HCT116 (cell line): ENCODE data around the gene HYOU1. TPM values are rescaled to one million over a fixed set of nuclear protein-coding genes. Genes with fewer than 3 reads are reported as not detected.

Experiments used
- ATAC-seq: fragments of 200-7000 bp; cut with Tn5 transposase; 2 replicates; pipeline ENCODE4 v1.9.1; 2020; ENCODE audit warnings: mild to moderate bottlenecking, moderate library complexity
- BruUV-seq: library from RNA; stranded (reverse); fragments of 400-500 nt; replicated peaks from 2 replicates; lab custom pipeline; 2021; lab: Mats Ljungman, UMichigan
- CTCF ChIA-PET: fragments of 300-600 bp; sonication (Branson Sonifier 250); formaldehyde crosslinking; loops from one replicate; lab custom pipeline; 2021; ENCODE audit warnings: antibody characterized with exemption; lab: Charles Lee
- POLR2A ChIA-PET: fragments of 300-600, 350-600 bp; sonication (Branson Sonifier 250); formaldehyde crosslinking; loops from one replicate; lab custom pipeline; 2021; ENCODE audit warnings: antibody characterized with exemption; lab: Charles Lee
- RAD21 ChIA-PET, 2 experiments: fragments of 300-600 bp; sonication (Branson Sonifier 250); formaldehyde crosslinking; loops; one replicate each; lab custom pipeline; 2023; ENCODE audit warnings: low total read pairs in 2 of 2; ENCODE audit not compliant: uncharacterized antibody in 2 of 2, unreplicated experiment in 2 of 2, low non-redundant PET in 1 of 2; lab: Charles Lee
- DNase-seq: peaks from one replicate; pipeline ENCODE4 v3.0.0-alpha.2; 2010; ENCODE audit warnings: low read depth, low spot score
- H2AFZ ChIP-seq: fragments of 200-600 bp; shearing (Covaris generic), sonication (generic); 2 replicates; pipeline ENCODE4 v1.6.1; 2017; ENCODE audit warnings: low read depth, mixed run types, mixed read lengths, antibody characterized with exemption, low read length; ENCODE audit not compliant: poor library complexity, severe bottlenecking
- H3K27ac ChIP-seq: 2 replicates; pipeline ENCODE4 v1.5.1; 2012; ENCODE audit warnings: low read depth, low read length
- H3K27me3 ChIP-seq: fragments of 200-600 bp; sonication (generic); 2 replicates; pipeline ENCODE4 v1.6.1; 2016; ENCODE audit warnings: mixed run types, low read length, mixed read lengths; ENCODE audit not compliant: insufficient read depth
- H3K36me3 ChIP-seq, 2 experiments: fragments of 200-500 bp in 1 of 2; fragments of 200-600 bp in 1 of 2; sonication (Bioruptor generic) in 1 of 2; sonication (generic) in 1 of 2; 2 replicates each; pipeline versions ENCODE4 v1.5.1 to v1.6.1; 2014 to 2016; ENCODE audit warnings: low read length in 2 of 2, inconsistent platforms in 1 of 2, mixed read lengths in 1 of 2, mixed run types in 1 of 2; ENCODE audit not compliant: insufficient read depth in 2 of 2, control insufficient read depth in 1 of 2
- H3K4me1 ChIP-seq, 2 experiments: fragments of 200-600 bp in 1 of 2; sonication (generic) in 1 of 2; 2 replicates each; pipeline versions ENCODE4 v1.5.1 to v1.6.1; 2012 to 2017; ENCODE audit warnings: low read length in 2 of 2, inconsistent platforms in 1 of 2, mild to moderate bottlenecking in 1 of 2, mixed read lengths in 1 of 2, mixed run types in 1 of 2, moderate library complexity in 1 of 2; ENCODE audit not compliant: insufficient read depth in 2 of 2, control insufficient read depth in 1 of 2
- H3K4me2 ChIP-seq: fragments of 200-600 bp; sonication (generic); 2 replicates; pipeline ENCODE4 v1.6.1; 2017; ENCODE audit warnings: mixed run types, low read length, mixed read lengths
- H3K4me3 ChIP-seq, 2 experiments: fragments of 200-600 bp in 1 of 2; sonication (generic) in 1 of 2; replicated peaks in 1 of 2; 2 replicates each; pipeline ENCODE4 v1.5.1; 2011 to 2016; ENCODE audit warnings: low read length in 2 of 2, control low read depth in 1 of 2, low read depth in 1 of 2, mild to moderate bottlenecking in 1 of 2, mixed read lengths in 1 of 2, mixed run types in 1 of 2
- H3K79me2 ChIP-seq: fragments of 200-600 bp; sonication (generic); 2 replicates; pipeline ENCODE4 v1.6.1; 2017; ENCODE audit warnings: mild to moderate bottlenecking, mixed run types, low read length, moderate library complexity, mixed read lengths; ENCODE audit not compliant: insufficient read depth
- H3K9ac ChIP-seq: fragments of 200-600 bp; sonication (generic); 2 replicates; pipeline ENCODE4 v1.6.1; 2016; ENCODE audit warnings: low read length, mixed read lengths
- H3K9me2 ChIP-seq: fragments of 200-600 bp; sonication (generic), shearing (Covaris generic); 2 replicates; pipeline ENCODE4 v1.6.1; 2017; ENCODE audit warnings: mixed run types, mild to moderate bottlenecking, moderate library complexity; ENCODE audit not compliant: insufficient read depth
- H3K9me3 ChIP-seq, 2 experiments: fragments of 200-500 bp in 1 of 2; fragments of 200-600 bp in 1 of 2; sonication (Bioruptor generic) in 1 of 2; sonication (generic) in 1 of 2; 2 replicates each; pipeline ENCODE4 v1.6.1; 2014 to 2017; ENCODE audit warnings: low read length in 2 of 2, mixed read lengths in 2 of 2, inconsistent platforms in 1 of 2, low read depth in 1 of 2, mild to moderate bottlenecking in 1 of 2, mixed run types in 1 of 2, moderate library complexity in 1 of 2; ENCODE audit not compliant: control insufficient read depth in 1 of 2, insufficient read depth in 1 of 2
- H4K20me1 ChIP-seq: fragments of 200-600 bp; sonication (generic), shearing (Covaris generic); 2 replicates; pipeline ENCODE4 v1.6.1; 2017; ENCODE audit warnings: mixed run types, mild to moderate bottlenecking, moderate library complexity; ENCODE audit not compliant: insufficient read depth
- ATF3 ChIP-seq: IDR thresholded peaks from 2 replicates; pipeline ENCODE4 v1.6.1; 2012
- CBX3 ChIP-seq: IDR thresholded peaks from 2 replicates; pipeline ENCODE4 v1.6.1; 2012; ENCODE audit warnings: low read depth
- CTCF ChIP-seq, 3 experiments: fragments of 200-600 bp in 1 of 3; sonication (generic) in 1 of 3; IDR thresholded peaks in 2 of 3; conservative IDR thresholded peaks in 1 of 3; 2 replicates each; pipeline ENCODE4 v1.5.1; 2012 to 2017; ENCODE audit warnings: low read depth in 2 of 3, low read length in 2 of 3, antibody characterized with exemption in 1 of 3, borderline replicate concordance in 1 of 3, control low read depth in 1 of 3, mild to moderate bottlenecking in 1 of 3, mixed read lengths in 1 of 3, mixed run types in 1 of 3, moderate library complexity in 1 of 3; ENCODE audit not compliant: insufficient read depth in 1 of 3
- FOSL1 ChIP-seq: IDR thresholded peaks from 2 replicates; pipeline ENCODE4 v1.6.1; 2012; ENCODE audit warnings: low read depth
- JUND ChIP-seq: IDR thresholded peaks from 2 replicates; pipeline ENCODE4 v1.6.1; 2012
- POLR2AphosphoS5 ChIP-seq: IDR thresholded peaks from 2 replicates; pipeline ENCODE4 v1.6.1; 2011; ENCODE audit warnings: mild to moderate bottlenecking, low read depth, low read length, moderate library complexity
- SIN3A ChIP-seq: IDR thresholded peaks from 2 replicates; pipeline ENCODE4 v1.6.1; 2012; ENCODE audit warnings: low read depth
- SRF ChIP-seq: IDR thresholded peaks from 2 replicates; pipeline ENCODE4 v1.6.1; 2012; ENCODE audit warnings: low read depth
- YY1 ChIP-seq: IDR thresholded peaks from 2 replicates; pipeline ENCODE4 v1.6.1; 2011; ENCODE audit warnings: low read length, low read depth, moderate library complexity, mild to moderate bottlenecking; ENCODE audit not compliant: insufficient replicate concordance; ENCODE audit errors: extremely low read depth
- intact Hi-C: fragments of 100-400 bp; cut with micrococcal nuclease; formaldehyde crosslinking; loops from 2 replicates; pipeline ENCODE4 v1.10.0; 2022
- total RNA-seq: library from RNA; stranded (reverse); gene quantifications from one replicate; pipeline ENCODE4 v1.2.1, GENCODE V29; 2021; ENCODE audit not compliant: unreplicated experiment

Gene HYOU1
- total RNA-seq, 1 experiment from 2014 or later: 181 TPM

DNA sequence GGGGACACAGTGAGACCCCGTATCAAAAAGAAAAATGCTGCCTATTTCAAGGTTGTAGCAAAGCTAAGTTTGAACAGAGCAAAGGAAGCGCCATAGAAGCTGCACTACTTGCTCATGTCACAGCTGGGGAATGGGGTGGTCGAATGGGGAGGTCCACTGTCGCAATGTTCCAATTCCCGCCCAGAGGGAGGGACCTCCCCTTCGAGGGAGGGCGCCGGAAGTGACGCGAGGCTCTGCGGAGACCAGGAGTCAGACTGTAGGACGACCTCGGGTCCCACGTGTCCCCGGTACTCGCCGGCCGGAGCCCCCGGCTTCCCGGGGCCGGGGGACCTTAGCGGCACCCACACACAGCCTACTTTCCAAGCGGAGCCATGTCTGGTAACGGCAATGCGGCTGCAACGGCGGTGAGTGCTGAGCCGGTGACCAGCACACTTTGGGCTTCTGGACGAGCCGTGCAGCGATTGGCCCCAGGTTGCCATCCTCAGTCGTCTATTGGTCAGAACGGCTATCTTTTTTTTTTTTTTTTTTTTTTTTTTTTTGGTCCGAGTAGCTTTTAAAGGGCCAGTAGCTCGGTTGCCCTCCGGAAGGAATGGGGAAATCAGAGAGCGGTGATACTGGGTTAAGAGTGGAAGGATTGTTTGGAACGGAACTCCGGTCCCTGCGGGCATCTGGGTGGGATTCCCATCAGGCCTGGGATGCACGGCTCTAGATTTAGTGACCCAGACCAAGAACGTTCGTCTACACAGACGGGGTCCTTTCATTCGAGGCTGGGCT lies 27.8 kb upstream of the HYOU1 start, which contains the start of gene HMBS (continued):
- TF ChIP-seq CTCF (IDR thresholded peaks at IDR 0.05 in 2 of 3, conservative IDR thresholded peaks at IDR 0.05 in 1 of 3; ENCODE audit: borderline replicate concordance in 1 of 3, insufficient read depth in 1 of 3, low read depth in 2 of 3, low read length in 2 of 3) (no peak), CBX3 (no peak), POLR2AphosphoS5 (peak; percentile 91)

GRCh38 chr11:119081682-119082260 lies 24.8 kb upstream of the HYOU1 start:
- DNase-seq: no peak
- Histone ChIP-seq H2AFZ (no peak overlapping the region), H3K4me3 (no peak overlapping the region), H3K27me3 (no peaks in the 10 kb centered on the region), H3K9me3 (no peaks in the 10 kb centered on the region), H3K4me2 (no peak overlapping the region), H3K4me1 (peaks cover 14 to 23% of the 10 kb centered on the region in 2 experiments), H3K9ac (no peak overlapping the region), H3K9me2 (no peaks in the 10 kb centered on the region), H3K36me3 (peaks cover 11 to 18% of the 10 kb centered on the region in 2 experiments; a peak in 3 of 4 replicates), H3K79me2 (peaks cover 15% of the 10 kb centered on the region), H4K20me1 (no peaks in the 10 kb centered on the region), H3K27ac (no peak overlapping the region)
- POLR2A ChIA-PET: interaction anchor here (0.9 kb wide), 1 partner anchor 21 kb away, joined by 3 read pairs; no protein-coding TSS in a partner anchor
- intact Hi-C loops: no loop called here
- TF ChIP-seq ATF3 (no peak), SIN3A (no peak), YY1 (no peak), SRF (no peak), FOSL1 (no peak), POLR2AphosphoS5 (no peak), JUND (no peak)
- no TSS peak for BruUV-seq
- CTCF ChIA-PET: no interaction called here
- no peak for ATAC-seq
- RAD21 ChIA-PET: no interaction called here
